ENCODE measurements around the gene DNAAF5.
"Not testable (repeated sequence)": the region's sequence is repeated elsewhere in the genome, so short reads cannot be mapped to it uniquely, and the experiment has no call there.

DNAAF5 gene

GRCh38 chr7:785416-785815, 58.9 kb downstream of the DNAAF5 start:
- DNase-seq: no peak

DNA sequence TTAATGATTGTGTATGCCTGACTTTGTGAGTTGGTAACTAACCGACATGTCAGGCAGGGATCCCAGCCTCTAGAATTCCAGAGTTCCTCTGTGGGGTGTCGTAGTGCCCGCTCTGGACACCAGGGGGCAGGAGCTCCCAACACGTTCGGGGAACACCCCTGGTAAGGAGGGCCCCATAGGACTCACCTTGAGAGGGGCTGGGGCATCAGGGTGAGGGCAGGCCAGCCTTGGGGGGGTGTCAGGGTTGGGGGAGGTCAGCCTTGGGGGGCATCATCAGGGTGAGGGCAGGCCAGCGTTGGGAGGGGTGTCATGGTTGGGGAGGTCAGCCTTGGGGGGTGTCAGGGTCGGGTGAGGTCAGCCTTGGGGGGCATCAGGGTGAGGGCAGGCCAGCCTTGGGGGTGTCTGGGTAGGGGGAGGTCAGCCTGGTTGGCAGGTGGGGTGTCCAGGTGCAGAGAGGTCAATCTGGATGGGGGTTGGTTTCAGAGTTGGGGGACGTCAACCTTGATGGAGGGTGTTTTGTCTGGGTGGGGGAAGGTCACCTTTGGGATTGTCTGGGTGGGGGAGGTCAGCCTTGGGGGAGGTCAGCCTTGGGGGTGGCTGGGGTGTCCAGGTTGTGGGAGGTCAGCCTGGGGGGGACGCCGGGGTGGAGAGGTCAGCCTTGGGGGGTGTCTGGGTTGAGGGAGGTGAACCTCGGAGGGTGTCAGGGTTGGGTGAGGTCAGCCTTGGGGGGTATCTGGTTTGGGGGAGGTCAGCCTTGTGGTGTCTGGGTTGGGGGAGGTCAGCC, 60.2 kb downstream of the DNAAF5 start:
- DNase-seq: peak; percentile 58

- DNase-seq: no peak
Measured at GRCh38 chr7:787332-788240, 61.1 kb downstream of the DNAAF5 start.

DNA sequence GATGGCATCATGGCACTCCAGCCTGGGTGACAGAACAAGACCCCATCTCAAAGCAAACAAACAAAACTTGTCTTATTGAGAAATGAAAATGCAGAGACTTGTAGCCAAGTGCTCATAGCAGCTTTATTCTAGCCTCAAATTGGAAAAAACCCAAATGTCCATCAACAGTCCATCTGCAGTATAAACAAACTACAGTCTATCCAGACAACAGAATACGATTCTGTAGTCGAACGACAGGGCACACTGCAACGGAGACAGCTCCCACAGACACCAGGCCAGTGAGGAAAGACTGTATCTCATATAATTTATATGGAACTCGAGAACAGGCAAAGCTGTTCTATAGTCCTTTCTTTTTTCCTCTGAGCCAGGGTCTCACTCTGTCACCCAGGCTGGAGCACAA, 65.0 kb downstream of the DNAAF5 start:
- DNase-seq: no peak

DNA sequence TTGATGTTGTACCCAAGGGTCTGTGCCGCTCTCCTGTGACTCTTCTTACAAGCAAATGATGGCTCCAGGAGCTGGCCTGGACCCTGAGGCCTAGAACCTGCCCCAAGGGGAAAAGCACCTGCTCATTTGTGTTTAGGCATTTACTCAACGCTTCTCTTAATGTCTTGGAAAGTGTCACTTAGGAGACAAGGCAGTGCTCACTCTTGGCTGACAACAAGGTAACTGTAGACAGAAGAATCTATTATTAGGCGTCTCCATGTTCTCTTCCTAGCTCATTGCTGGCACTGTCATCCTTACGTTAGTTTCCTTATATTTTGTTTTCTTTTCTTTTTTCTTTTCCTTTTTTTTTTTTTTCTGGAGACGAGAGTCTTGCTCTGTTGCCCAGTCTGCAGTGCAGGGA, 67.7 kb downstream of the DNAAF5 start:
- DNase-seq: no peak

DNA sequence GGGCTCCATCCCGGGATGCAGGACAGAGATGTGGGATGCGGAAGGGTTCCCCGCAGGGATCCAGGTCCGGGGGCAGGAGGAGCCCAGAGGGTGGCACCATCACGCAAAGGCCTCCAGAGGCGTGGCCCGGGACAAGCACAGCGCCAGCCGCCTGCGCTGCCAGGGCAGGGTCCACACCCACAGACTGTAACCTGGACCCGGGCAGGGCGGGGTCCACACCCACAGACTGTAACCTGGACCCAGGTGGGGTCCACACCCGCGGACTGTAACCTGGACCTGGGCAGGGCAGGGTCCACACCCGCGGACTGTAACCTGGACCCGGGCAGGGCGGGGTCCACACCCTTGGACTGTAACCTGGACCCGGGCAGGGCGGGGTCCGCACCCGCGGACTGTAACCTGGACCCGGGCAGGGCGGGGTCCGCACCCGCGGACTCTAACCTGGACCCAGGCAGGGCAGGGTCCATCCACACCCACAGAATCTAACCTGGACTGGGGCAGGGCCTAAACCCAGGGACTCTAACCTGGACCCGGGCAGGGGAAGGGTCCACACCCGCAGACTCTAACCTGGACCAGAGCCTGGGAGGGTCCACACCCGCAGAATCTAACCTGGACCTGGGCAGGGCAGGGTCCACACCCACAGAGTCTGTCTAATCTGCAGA, 68.3 kb downstream of the DNAAF5 start:
- no peak for DNase-seq

GRCh38 chr7:796434-797169, 70.1 kb downstream of the DNAAF5 start:
- DNase-seq: not testable (repeated sequence)

DNA sequence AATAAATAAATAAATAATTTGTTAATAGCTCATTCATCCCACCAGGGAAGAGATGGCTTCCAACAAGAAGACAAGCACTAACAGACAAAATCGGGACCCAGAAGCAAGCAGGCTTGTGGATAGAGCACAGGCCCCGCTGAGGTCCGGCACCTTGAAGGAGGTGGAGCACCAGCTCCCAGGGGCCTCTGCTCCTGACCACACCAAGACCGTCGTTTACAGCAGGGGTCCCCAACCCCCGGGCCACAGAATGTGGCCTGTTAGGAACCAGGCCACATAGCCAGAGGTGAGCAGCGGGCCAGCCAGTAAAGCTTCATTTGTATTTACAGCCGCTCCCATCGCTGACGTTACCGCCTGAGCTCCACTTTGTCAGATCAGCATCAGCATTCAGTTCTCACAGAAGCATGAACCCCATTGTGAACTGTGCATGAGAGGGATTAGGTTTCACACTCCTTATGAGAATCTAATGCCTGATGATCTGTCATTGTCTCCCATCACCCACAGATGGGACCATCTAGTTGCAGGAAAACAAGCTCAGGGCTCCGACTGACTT, 72.5 kb downstream of the DNAAF5 start:
- DNase-seq: no peak

GRCh38 chr7:800692-801091, 74.2 kb downstream of the DNAAF5 start:
- DNase-seq: no peak

DNA sequence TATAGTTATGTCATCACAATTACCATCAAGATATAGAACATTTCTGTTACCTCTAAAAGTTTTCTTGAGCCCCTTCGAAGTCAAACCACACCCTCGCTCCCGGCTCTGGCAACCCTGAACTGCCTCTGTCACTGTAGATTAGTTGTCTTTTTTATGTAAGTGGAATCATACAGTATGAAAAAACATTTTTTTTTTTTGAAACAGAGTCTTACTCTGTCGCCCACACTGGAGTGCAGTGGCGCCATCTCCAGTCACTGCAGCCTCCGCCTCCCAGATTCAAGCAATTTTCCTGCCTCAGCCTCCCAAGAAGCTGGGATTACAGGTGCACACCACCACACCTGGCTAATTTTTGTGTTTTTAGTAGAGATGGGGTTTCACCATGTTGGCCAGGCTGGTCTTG, 74.9 kb downstream of the DNAAF5 start:
- not testable (repeated sequence) for DNase-seq

- no peak for DNase-seq
Measured at GRCh38 chr7:801940-802381, 75.5 kb downstream of the DNAAF5 start.

DNA sequence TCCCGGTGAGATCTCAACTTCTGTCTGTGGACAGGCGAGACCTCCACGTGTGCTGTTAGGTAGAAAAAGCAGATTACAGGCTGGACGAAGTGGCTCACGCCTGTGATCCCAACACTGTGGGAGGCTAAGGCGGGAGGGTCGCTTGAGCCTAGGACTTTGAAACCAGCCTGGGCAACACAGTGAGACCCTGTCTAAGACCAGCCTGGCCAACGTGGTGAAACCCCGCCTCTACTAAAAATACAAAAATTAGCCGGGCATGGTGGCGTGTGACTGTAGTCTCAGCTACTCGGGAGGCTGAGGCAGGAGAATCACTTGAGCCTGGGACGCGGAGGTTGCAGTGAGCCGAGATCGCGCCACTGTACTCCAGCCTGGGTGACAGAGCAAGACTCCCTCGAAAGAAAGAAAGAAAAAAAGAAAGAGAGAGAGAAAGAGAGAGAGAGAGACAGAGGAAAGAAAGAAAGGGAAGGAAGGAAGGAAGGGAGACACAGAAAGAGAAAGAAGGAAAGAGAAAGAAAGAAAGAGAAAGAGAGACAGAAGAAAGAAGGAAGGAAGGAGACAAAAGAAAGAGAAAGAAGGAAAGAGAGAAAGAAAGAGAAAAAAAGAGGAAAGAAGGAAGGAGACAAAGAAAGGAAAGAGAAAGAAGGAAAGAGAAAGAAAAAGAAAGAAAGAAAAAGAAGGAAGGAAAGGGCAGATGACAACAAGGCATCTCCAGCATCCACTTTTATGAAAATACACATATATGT, 76.2 kb downstream of the DNAAF5 start:
- DNase-seq: no peak

DNA sequence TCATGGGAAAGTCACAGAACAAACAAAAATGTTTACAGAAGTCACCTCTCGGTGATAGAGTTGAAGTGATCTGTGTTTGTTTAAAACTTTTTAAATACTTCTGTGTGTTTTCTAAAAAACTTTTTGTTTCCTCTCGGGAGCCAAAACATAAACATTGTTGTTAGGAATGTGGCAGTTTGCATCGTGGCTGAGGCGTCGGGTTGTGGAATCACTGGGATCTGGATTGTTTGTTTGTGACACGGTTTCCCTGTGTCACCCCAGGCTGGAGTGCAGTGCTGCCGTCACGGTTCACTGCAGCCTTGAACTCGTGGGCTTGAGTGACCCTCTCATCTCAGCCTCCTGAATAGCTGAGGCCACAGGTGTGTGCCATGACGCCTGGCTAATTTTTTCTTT, 76.7 kb downstream of the DNAAF5 start:
- no peak for DNase-seq

DNA sequence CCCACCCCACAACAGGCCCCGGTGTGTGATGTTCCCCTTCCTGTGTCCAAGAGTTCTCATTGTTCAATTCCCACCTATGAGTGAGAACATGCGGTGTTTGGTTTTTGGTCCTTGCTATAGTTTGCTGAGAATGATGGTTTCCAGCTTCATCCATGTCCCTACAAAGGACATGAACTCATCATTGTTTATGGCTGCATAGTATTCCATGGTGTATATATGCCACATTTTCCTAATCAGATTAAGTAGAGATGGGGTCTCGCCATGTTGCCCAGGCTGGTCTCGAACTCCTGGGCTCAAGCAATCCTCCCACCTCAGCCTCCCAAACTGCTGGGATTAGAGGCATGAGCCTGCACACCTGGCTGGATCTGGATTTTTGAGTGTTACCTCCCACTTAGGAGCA, 77.3 kb downstream of the DNAAF5 start:
- not testable (repeated sequence) for DNase-seq

DNA sequence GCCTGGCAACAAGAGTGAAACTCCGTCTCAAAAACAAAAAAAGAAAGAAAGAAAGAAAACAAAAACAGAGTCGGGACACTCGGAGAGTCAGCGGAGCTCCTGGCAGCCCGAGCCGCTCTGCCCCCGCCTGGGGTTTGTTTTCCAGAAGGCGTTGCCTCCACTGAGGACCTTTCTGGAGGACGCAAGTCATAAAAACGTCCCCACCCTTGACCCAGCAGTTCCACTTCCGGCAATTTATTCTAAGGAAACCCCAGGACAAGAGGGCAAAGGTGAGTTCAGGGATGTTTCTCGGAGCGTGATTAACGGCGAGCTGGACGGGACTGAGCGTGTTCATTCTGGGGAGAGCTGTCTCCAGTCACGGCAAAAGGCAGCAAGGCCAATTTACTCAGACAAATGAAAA, 78.8 kb downstream of the DNAAF5 start:
- no peak for DNase-seq

DNA sequence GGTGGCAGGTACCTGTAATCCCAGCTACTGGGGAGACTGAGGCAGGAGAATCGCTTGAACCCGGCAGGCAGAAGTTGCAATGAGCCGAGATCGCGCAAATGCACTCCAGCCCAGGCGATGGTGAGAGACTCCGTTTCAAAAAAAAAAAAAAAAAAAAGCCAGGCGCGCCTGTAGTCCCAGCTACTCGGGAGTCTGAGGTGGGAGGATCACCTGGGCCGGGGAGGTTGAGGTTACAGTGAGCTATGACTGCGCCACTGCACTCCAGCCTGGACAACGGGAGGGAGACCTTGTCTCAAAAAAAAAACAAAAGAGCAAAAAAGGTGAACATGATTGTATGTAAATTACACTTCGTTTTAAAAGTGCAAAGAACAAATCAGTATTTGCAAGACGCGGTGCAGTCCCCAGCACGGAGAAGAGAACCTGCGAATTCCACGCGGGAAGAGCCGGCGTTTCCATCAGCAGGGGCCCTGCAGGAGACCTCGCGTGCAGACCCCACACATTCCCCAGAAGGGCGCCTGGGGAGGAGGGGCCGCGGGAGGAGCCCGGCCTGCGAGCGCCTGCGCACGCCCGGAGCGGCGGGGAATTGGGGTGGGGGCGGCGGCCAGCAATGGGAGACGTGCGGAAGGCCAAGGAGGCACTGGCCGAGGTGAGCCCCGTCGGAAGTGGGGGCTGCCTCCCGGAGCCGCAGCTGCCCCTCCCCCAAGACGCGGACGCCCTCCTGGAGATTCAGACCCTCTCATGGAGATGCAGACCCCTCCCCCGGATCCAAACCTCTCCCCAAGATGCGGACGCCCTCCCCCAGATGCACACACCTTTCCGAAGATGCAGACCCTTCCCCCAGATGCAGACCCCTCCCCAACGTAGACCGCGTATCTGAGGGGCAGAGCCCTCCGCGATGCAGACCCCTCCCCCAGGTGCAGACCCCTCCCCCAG, 89.1 kb downstream of the DNAAF5 start:
- peak; percentile 41 for DNase-seq

GRCh38 chr7:816300-816750, 89.8 kb downstream of the DNAAF5 start:
- peak; percentile 97 for DNase-seq

DNA sequence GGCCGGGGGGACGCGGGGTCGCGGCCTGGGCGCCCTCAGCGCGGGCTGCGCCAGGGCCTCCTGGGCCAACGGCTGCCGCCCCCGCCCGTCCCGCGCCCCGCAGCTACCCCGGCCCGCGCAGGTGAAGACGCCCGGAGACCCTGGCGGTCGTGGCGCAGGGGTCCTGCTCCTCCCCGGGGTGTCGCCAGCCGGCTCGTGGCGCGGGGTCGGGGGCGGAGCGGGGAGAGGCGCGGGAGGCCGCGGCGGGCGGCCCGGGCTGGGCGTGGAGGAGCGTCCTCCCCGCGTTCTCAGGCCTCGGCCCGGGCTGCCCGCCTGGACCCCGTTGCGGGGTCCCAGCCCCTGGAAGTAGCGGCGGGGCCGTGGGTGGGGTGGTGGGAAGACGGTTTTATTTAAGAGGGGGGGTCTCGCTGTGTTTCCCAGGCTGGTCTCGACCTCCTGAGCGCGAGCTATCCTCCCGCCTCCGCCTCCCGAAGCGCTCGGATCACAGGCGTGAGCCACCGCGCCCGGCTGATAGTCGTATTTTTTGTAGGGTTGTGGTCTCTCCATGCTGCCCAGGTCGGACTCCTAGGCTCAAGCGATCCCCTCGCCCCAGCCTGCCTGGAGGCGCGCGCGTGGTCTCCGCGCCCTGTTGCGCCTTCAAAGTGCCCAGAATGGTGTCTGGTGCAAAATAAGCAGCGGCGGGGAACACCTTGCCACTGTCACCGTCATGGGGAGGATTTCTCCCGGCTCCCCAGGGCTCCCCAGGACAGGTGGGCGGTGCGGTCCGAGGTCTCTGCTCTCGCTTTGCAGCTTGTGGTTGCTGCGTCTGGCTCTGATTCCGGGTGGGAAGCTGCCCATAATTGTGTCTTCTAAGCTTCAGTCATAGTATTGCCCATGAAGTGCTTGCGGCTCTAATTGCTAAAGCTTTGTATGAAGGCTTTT, 90.5 kb downstream of the DNAAF5 start:
- no peak for DNase-seq

GRCh38 chr7:818031-818699, 91.7 kb downstream of the DNAAF5 start:
- DNase-seq: no peak

Measured in NCI-H1436 (cell line).